ENCODE results near the gene ZNF12.

DNA sequence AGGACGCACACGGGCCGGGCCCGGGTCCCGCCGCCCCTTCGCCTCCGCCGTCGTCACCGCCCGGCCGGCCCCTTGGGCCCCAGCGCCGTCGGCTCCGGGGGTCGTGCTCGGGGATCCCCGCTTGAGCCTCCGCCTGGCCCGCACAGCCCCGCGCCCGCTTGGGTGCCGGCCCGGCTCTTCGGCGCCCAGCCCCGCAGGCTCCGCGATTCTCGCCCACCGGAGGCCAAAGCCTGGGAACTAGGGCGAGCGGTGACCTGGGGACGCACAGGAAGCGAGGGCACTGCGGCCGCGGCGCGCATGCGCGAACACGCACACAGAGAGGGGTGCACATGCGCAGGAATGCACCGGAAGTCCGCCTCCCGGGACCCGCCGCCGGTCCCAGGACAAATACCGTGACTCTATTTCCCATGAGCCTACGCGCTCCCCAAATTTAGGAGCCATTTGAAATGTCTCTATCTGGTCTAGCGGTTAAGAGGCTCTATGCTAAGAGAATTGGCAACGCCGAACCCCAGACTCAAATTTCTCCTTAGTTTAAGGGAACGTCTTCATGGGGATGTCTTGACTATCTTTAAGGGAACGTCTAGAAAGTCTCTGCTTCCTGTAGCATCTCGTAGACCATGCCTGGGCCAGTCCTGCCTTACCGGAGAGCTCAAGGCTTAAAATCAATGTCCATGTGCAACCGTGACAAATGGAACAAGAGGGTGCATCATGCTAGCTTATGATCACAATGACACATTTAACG, at the start of gene ZNF12:
- TF ChIP-seq, protein P1, sequence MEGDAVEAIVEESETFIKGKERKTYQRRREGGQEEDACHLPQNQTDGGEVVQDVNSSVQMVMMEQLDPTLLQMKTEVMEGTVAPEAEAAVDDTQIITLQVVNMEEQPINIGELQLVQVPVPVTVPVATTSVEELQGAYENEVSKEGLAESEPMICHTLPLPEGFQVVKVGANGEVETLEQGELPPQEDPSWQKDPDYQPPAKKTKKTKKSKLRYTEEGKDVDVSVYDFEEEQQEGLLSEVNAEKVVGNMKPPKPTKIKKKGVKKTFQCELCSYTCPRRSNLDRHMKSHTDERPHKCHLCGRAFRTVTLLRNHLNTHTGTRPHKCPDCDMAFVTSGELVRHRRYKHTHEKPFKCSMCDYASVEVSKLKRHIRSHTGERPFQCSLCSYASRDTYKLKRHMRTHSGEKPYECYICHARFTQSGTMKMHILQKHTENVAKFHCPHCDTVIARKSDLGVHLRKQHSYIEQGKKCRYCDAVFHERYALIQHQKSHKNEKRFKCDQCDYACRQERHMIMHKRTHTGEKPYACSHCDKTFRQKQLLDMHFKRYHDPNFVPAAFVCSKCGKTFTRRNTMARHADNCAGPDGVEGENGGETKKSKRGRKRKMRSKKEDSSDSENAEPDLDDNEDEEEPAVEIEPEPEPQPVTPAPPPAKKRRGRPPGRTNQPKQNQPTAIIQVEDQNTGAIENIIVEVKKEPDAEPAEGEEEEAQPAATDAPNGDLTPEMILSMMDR (IDR thresholded peaks at IDR 0.05; ENCODE audit: insufficient read depth, low read length): no peak
- peak; percentile 73 for TF ChIP-seq POLR2AphosphoS5 (IDR thresholded peaks at IDR 0.05; ENCODE audit: low read depth)

Measured in HL-60 (cell line).